HepG2 (cell line): ENCODE measurements around the gene GNAS-AS1. TPM values are rescaled to one million over a fixed set of nuclear protein-coding genes. Genes with fewer than 3 reads are reported as not detected.

Experiments
- ATAC-seq: fragments of 200-7000 bp; cut with Tn5 transposase; 3 replicates; pipeline ENCODE4 v1.9.1; 2020; ENCODE audit warnings: mild to moderate bottlenecking, moderate library complexity
- BruUV-seq: library from RNA; stranded (reverse); fragments of 400-500 nt; replicated peaks from 2 replicates; lab custom pipeline; 2021; lab: Mats Ljungman, UMichigan
- CTCF ChIA-PET: fragments of 300-600 bp; formaldehyde crosslinking; extraction: SDS; loops from one replicate; lab custom pipeline; 2021; ENCODE audit warnings: low total read pairs, inconsistent platforms, low intra/inter-chr PET ratio; lab: Yijun Ruan, JAX
- POLR2A ChIA-PET: fragments of 350-600 bp; sonication (Branson Sonifier 250); formaldehyde crosslinking; loops from one replicate; lab custom pipeline; 2020; ENCODE audit warnings: antibody characterized with exemption, inconsistent platforms; lab: Yijun Ruan, JAX
- DNase-seq: peaks from one replicate; pipeline ENCODE4 v3.0.0-alpha.2; 2015; ENCODE audit warnings: low spot score
- FAIRE-seq: peaks from 3 replicates; lab custom pipeline; 2011; peaks lifted over from hg19 to GRCh38; lab: Jason Lieb, UNC
- H2AFZ ChIP-seq: one replicate; pipeline ENCODE4 v1.6.1; 2011; ENCODE audit warnings: low read length, inconsistent platforms
- H3K27ac ChIP-seq: fragments of 300-600 bp; 3 replicates; pipeline ENCODE4 v1.8.0; 2011; ENCODE audit warnings: mixed run types, mild to moderate bottlenecking, mixed read lengths, low read length, inconsistent platforms; ENCODE audit not compliant: insufficient read depth; ENCODE audit errors: extremely low read length
- H3K27me3 ChIP-seq, 2 experiments: fragments of 200-600 bp in 1 of 2; 2 replicates in 1 of 2; 3 replicates in 1 of 2; pipeline versions ENCODE4 v1.6.0 to v1.8.0; 2011; ENCODE audit warnings: low read length in 2 of 2, mild to moderate bottlenecking in 2 of 2, moderate library complexity in 2 of 2, inconsistent platforms in 1 of 2; ENCODE audit not compliant: insufficient read depth in 2 of 2, control insufficient read depth in 1 of 2
- H3K36me3 ChIP-seq, 2 experiments: fragments of 200-600 bp in 1 of 2; replicated peaks in 1 of 2; 2 replicates in 1 of 2; 3 replicates in 1 of 2; pipeline versions ENCODE4 v1.5.1 to v1.8.0; 2011; ENCODE audit warnings: low read length in 2 of 2, inconsistent platforms in 1 of 2; ENCODE audit not compliant: insufficient read depth in 2 of 2, control insufficient read depth in 1 of 2
- H3K4me1 ChIP-seq: 2 replicates; pipeline ENCODE4 v1.5.1; 2012; ENCODE audit warnings: low read length, inconsistent platforms; ENCODE audit not compliant: insufficient read depth
- H3K4me2 ChIP-seq: 2 replicates; pipeline ENCODE4 v1.6.0; 2011; ENCODE audit warnings: low read depth, low read length, inconsistent platforms
- H3K4me3 ChIP-seq, 3 experiments: fragments of 200-600 bp in 1 of 3; sonication (generic), shearing (Covaris generic) in 1 of 3; replicated peaks in 1 of 3; 2 replicates each; pipeline ENCODE4 v1.5.1; 2011 to 2016; ENCODE audit warnings: low read length in 3 of 3, inconsistent platforms in 2 of 3, low read depth in 2 of 3, mild to moderate bottlenecking in 2 of 3, control low read depth in 1 of 3, mixed read lengths in 1 of 3; ENCODE audit not compliant: insufficient read depth in 1 of 3
- H3K79me2 ChIP-seq: one replicate; pipeline ENCODE4 v1.6.1; 2011; ENCODE audit warnings: low read length, inconsistent platforms; ENCODE audit not compliant: insufficient read depth
- H3K9ac ChIP-seq: 2 replicates; pipeline ENCODE4 v1.6.0; 2011; ENCODE audit warnings: mild to moderate bottlenecking, low read depth, low read length, inconsistent platforms; ENCODE audit not compliant: insufficient read depth
- H3K9me3 ChIP-seq: 2 replicates; pipeline ENCODE4 v1.5.1; 2012; ENCODE audit warnings: mild to moderate bottlenecking, low read length
- H4K20me1 ChIP-seq: 2 replicates; pipeline ENCODE4 v1.6.0; 2011; ENCODE audit warnings: inconsistent platforms, mild to moderate bottlenecking, low read length, moderate library complexity; ENCODE audit not compliant: insufficient read depth
- GTF3A ChIP-seq: sonication (generic); formaldehyde crosslinking; conservative IDR thresholded peaks from 2 replicates; pipeline ENCODE4 v1.4.0; 2020; ENCODE audit warnings: mild to moderate bottlenecking, missing genetic modification reagents
- SIN3B ChIP-seq: fragments of 150-350 bp; IDR thresholded peaks from 2 replicates; pipeline ENCODE4 v1.6.1; 2014; ENCODE audit warnings: low read length
- ZBTB38 ChIP-seq: sonication (generic); formaldehyde crosslinking; IDR thresholded peaks from 2 replicates; pipeline ENCODE4 v1.5.1; 2020; ENCODE audit warnings: mild to moderate bottlenecking, missing genetic modification reagents
- ZBTB8A ChIP-seq: sonication (generic); formaldehyde crosslinking; IDR thresholded peaks from 2 replicates; pipeline ENCODE4 v1.4.0; 2020; ENCODE audit warnings: mild to moderate bottlenecking, low read depth, missing genetic modification reagents, borderline replicate concordance
- ZNF407 ChIP-seq: sonication (generic); formaldehyde crosslinking; IDR thresholded peaks from one replicate; pipeline ENCODE4 v1.5.1; 2020; ENCODE audit warnings: mild to moderate bottlenecking, missing genetic modification reagents; ENCODE audit errors: not compliant biosample characterization
- WGBS: methylation state at CpG from one replicate; pipeline ENCODE4 v1.1.6; 2017; ENCODE audit warnings: low lambda C conversion rate; 5-methylcytosine and 5-hydroxymethylcytosine counted together
- in situ Hi-C: cut with HindIII; loops from 2 replicates; pipeline ENCODE4 v1.10.0; 2017; ENCODE audit warnings: low pct_unique_long_range_greater_than_20kb; ENCODE audit not compliant: extremely low pct_ligation_motif_present
- intact Hi-C: fragments of 100-400 bp; cut with micrococcal nuclease; formaldehyde crosslinking; loops from one replicate; pipeline ENCODE4 v1.10.0; 2022; ENCODE audit not compliant: unreplicated experiment
- polyA plus RNA-seq, 8 experiments: library from polyadenylated mRNA; depleted of rRNA in 3 of 8; stranded (reverse) in 7 of 8; unstranded in 1 of 8; fragments of >200 nt; fragmentation: Illumina TruSeq in 4 of 8; extraction: Trizol in 4 of 8; gene quantifications; 2 replicates each; pipeline versions ENCODE4 v1.2.1 to v1.2.3, GENCODE V29; 2011 to 2016; ENCODE audit warnings: low read depth in 4 of 8, missing spikeins in 1 of 8, mixed read lengths in 1 of 8; ENCODE audit not compliant: insufficient read depth in 1 of 8
- total RNA-seq, 5 experiments: library from RNA; depleted of rRNA; stranded (reverse); fragments of >200 nt; fragmentation: Illumina TruSeq; extraction: Trizol; gene quantifications; 2 replicates each; pipeline ENCODE4 v1.2.3, GENCODE V29; 2016; ENCODE audit warnings: low read depth in 1 of 5

The GNAS-AS1 gene
- total and polyA plus RNA-seq, 2 of the 13 experiments (the other 11 are each of a cell fraction or from before 2014, with no cell fraction given): not detected

GRCh38 chr20:58833921-58834320 is 16.8 kb downstream of the GNAS-AS1 start:
- FAIRE-seq: no peak
- BruUV-seq: no TSS peak
- peaks cover 6 to 64% of the 10 kb centered on the region in 2 experiments; a peak in 4 of 5 replicates for H3K27me3 ChIP-seq

More at GRCh38 chr20:58833921-58834320, 16.8 kb downstream of the GNAS-AS1 start:
- H3K4me3 ChIP-seq: no peak overlapping the region
- POLR2A ChIA-PET: no interaction called here
- CTCF ChIA-PET: no interaction called here
- no peaks in the 10 kb centered on the region for H3K79me2 ChIP-seq
- no peak overlapping the region for H3K4me2 ChIP-seq
- DNase-seq: no peak
- H3K36me3 ChIP-seq: no peaks in the 10 kb centered on the region
- intact Hi-C loops (no loop called here), in situ Hi-C loops (no loop called here)
- no peak overlapping the region for H3K27ac ChIP-seq
- H3K9me3 ChIP-seq: no peaks in the 10 kb centered on the region
- no peak overlapping the region for H3K9ac ChIP-seq
- 34% methylated on average over 10 of the region's 10 CpGs for WGBS
- H3K4me1 ChIP-seq: no peaks in the 10 kb centered on the region
- TF ChIP-seq ZNF407 (CRISPR knock-in tag) (no peak), SIN3B (no peak), ZBTB38 (CRISPR knock-in tag) (no peak), GTF3A (CRISPR knock-in tag) (no peak), ZBTB8A (CRISPR knock-in tag) (no peak)
- no peak overlapping the region for H2AFZ ChIP-seq
- ATAC-seq: no peak
- no peaks in the 10 kb centered on the region for H4K20me1 ChIP-seq
